ENCODE measurements around the gene DOK3.

DOK3 gene

GRCh38 chr5:177539411-177539810, 29.8 kb upstream of the DOK3 start:
- Histone ChIP-seq H3K4me2 (ENCODE audit: low read depth, low read length, poor library complexity, severe bottlenecking) (no peak overlapping the region), H3K27ac (ENCODE audit: low read depth, low read length) (no peak overlapping the region), H3K4me3 (ENCODE audit: insufficient read depth, low read length, poor library complexity, severe bottlenecking) (no peak overlapping the region), H3K9me2 (replicated peaks; ENCODE audit: insufficient read depth, low read length) (no peaks in the 10 kb centered on the region), H3K9me3 (ENCODE audit: insufficient read depth, low read length) (no peaks in the 10 kb centered on the region), H4K20me1 (ENCODE audit: low read depth, low read length) (no peaks in the 10 kb centered on the region), H3K9ac (ENCODE audit: low read length) (no peak overlapping the region), H3K36me3 (ENCODE audit: low read length) (peaks cover 17% of the 10 kb centered on the region; the same call in 1 of the 2 replicates), H3F3A (ENCODE audit: insufficient read depth) (no peaks in the 10 kb centered on the region), H3K79me2 (ENCODE audit: insufficient read depth, low read length) (peaks cover 54% of the 10 kb centered on the region; the same call in 1 of the 2 replicates), H2AFZ (ENCODE audit: low read depth, low read length, severe bottlenecking) (no peak overlapping the region), H3K27me3 (ENCODE audit: low read length) (no peaks in the 10 kb centered on the region)
- TF ChIP-seq EZH2phosphoT487 (conservative IDR thresholded peaks at IDR 0.05; ENCODE audit: low read length) (no peak), CTCF (IDR thresholded peaks at IDR 0.05; ENCODE audit: insufficient read depth, low read length, poor library complexity, severe bottlenecking) (no peak)

GRCh38 chr5:177538876-177539275, 29.2 kb upstream of the DOK3 start:
- no peak overlapping the region for H3K27ac ChIP-seq (ENCODE audit: low read depth, low read length)
- peaks cover 48% of the 10 kb centered on the region; the same call in 1 of the 2 replicates for H3K79me2 ChIP-seq (ENCODE audit: insufficient read depth, low read length)
- H3K36me3 ChIP-seq (ENCODE audit: low read length), result peaks cover 17% of the 10 kb centered on the region; the same call in 1 of the 2 replicates

GRCh38 chr5:177537389-177538361, 28.0 kb upstream of the DOK3 start:
- Histone ChIP-seq H3K4me3 (ENCODE audit: insufficient read depth, low read length, poor library complexity, severe bottlenecking) (no peak overlapping the region), H3K9ac (ENCODE audit: low read length) (no peak overlapping the region)

More at GRCh38 chr5:177538876-177539275, 29.2 kb upstream of the DOK3 start:
- Histone ChIP-seq H3K4me3 (ENCODE audit: insufficient read depth, low read length, poor library complexity, severe bottlenecking) (no peak overlapping the region), H4K20me1 (ENCODE audit: low read depth, low read length) (no peaks in the 10 kb centered on the region), H3K27me3 (ENCODE audit: low read length) (no peaks in the 10 kb centered on the region), H3K9me2 (replicated peaks; ENCODE audit: insufficient read depth, low read length) (no peaks in the 10 kb centered on the region), H3K9ac (ENCODE audit: low read length) (no peak overlapping the region), H3K4me2 (ENCODE audit: low read depth, low read length, poor library complexity, severe bottlenecking) (no peak overlapping the region), H3K9me3 (ENCODE audit: insufficient read depth, low read length) (no peaks in the 10 kb centered on the region), H3F3A (ENCODE audit: insufficient read depth) (no peaks in the 10 kb centered on the region), H2AFZ (ENCODE audit: low read depth, low read length, severe bottlenecking) (no peak overlapping the region)
- TF ChIP-seq CTCF (IDR thresholded peaks at IDR 0.05; ENCODE audit: insufficient read depth, low read length, poor library complexity, severe bottlenecking), result no peak
- TF ChIP-seq EZH2phosphoT487 (conservative IDR thresholded peaks at IDR 0.05; ENCODE audit: low read length), result no peak

More at GRCh38 chr5:177537389-177538361, 28.0 kb upstream of the DOK3 start:
- H3K9me3 ChIP-seq (ENCODE audit: insufficient read depth, low read length), result no peaks in the 10 kb centered on the region
- peaks cover 17% of the 10 kb centered on the region for H3K36me3 ChIP-seq (ENCODE audit: low read length)
- no peaks in the 10 kb centered on the region for H3K9me2 ChIP-seq (replicated peaks; ENCODE audit: insufficient read depth, low read length)
- no peak overlapping the region for H2AFZ ChIP-seq (ENCODE audit: low read depth, low read length, severe bottlenecking)
- H3F3A ChIP-seq (ENCODE audit: insufficient read depth), result no peaks in the 10 kb centered on the region
- H3K27me3 ChIP-seq (ENCODE audit: low read length), result no peaks in the 10 kb centered on the region
- H4K20me1 ChIP-seq (ENCODE audit: low read depth, low read length), result no peaks in the 10 kb centered on the region
- peaks cover 36% of the 10 kb centered on the region; the same call in 1 of the 2 replicates for H3K79me2 ChIP-seq (ENCODE audit: insufficient read depth, low read length)
- no peak for TF ChIP-seq EZH2phosphoT487 (conservative IDR thresholded peaks at IDR 0.05; ENCODE audit: low read length)
- no peak for TF ChIP-seq CTCF (IDR thresholded peaks at IDR 0.05; ENCODE audit: insufficient read depth, low read length, poor library complexity, severe bottlenecking)
- H3K4me2 ChIP-seq (ENCODE audit: low read depth, low read length, poor library complexity, severe bottlenecking), result no peak overlapping the region
- no peak overlapping the region for H3K27ac ChIP-seq (ENCODE audit: low read depth, low read length)

All from SU-DHL-6 (cell line).